Kasumi-1 (cell line): ENCODE data around the gene GMPS.
"Not testable (repeated sequence)": the region's sequence is repeated elsewhere in the genome, so short reads cannot be mapped to it uniquely, and the experiment has no call there.

Source experiments
- DNase-seq, 2 experiments: peaks; one replicate each; lab custom pipeline; 2025; lab: John Stamatoyannopoulos, UW

Gene GMPS

GRCh38 chr3:155944081-155944480 is 73.6 kb downstream of the GMPS start:
- DNase-seq = no peak

- no peak for DNase-seq
Measured at GRCh38 chr3:155946178-155946577, 75.7 kb downstream of the GMPS start.

- no peak for DNase-seq
Measured at GRCh38 chr3:155948476-155948875, 78.0 kb downstream of the GMPS start.

- DNase-seq = no peak
Measured at GRCh38 chr3:155949453-155950217, 79.2 kb downstream of the GMPS start.

- DNase-seq = no peak
Measured at GRCh38 chr3:155956508-155957411, 86.3 kb downstream of the GMPS start.

GRCh38 chr3:155957412-155957880 is 87.0 kb downstream of the GMPS start:
- no peak for DNase-seq

GRCh38 chr3:155958676-155959075 is 88.2 kb downstream of the GMPS start:
- DNase-seq = no peak

GRCh38 chr3:155960060-155960459 is 89.6 kb downstream of the GMPS start:
- DNase-seq = no peak

GRCh38 chr3:155961044-155961443 is 90.6 kb downstream of the GMPS start:
- DNase-seq = not testable (repeated sequence)

GRCh38 chr3:155963570-155963969 is 93.1 kb downstream of the GMPS start:
- DNase-seq = no peak

GRCh38 chr3:155970398-155970797 is 99.9 kb downstream of the GMPS start:
- DNase-seq = no peak

- DNase-seq = no peak
Measured at GRCh38 chr3:155972885-155973584, 102.6 kb downstream of the GMPS start.

GRCh38 chr3:155978324-155978723 is 107.9 kb downstream of the GMPS start:
- DNase-seq = peak; percentile 13 to 20

- DNase-seq = no peak
Measured at GRCh38 chr3:155979746-155980145, 109.3 kb downstream of the GMPS start.

GRCh38 chr3:155981669-155982068 is 111.2 kb downstream of the GMPS start:
- DNase-seq = no peak

- DNase-seq = peak in 1 of 2 experiments; percentile 12
Measured at GRCh38 chr3:155983834-155984474, 113.5 kb downstream of the GMPS start.

- DNase-seq = peak; percentile 22 to 31
Measured at GRCh38 chr3:155984791-155985417, 114.5 kb downstream of the GMPS start.

GRCh38 chr3:155989536-155989935 is 119.1 kb downstream of the GMPS start:
- no peak for DNase-seq

GRCh38 chr3:155991212-155991611 is 120.8 kb downstream of the GMPS start:
- no peak for DNase-seq

- DNase-seq = no peak
Measured at GRCh38 chr3:155991847-155992246, 121.4 kb downstream of the GMPS start.
